GM19463 (cell line): ENCODE results near the gene DDTL.

Experiments
- ATAC-seq: cut with Tn5 transposase; IDR thresholded peaks from one replicate; pipeline ENCODE4 v1.9.1; 2021; ENCODE audit warnings: mild to moderate bottlenecking, moderate library complexity; ENCODE audit not compliant: unreplicated experiment

Gene DDTL

DNA sequence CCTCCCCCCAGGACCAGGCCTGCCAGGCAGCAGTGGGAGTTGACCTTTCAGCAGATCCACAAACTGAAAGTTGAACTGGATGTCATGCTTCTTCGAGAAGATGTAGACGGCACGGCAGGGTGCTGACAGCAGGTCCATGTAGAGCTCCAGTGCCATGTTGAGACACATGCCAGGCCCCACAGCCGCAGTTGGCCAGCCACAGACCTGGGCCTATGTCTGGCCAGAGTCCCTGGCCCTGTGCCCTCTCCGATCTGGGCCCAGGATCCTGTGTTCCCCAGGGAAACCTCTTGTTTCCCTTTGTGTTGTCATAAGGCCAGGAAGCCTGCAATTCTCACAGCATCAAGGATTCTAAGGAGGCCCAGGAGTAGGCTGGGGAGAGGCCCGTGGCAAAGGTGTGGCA, 38.5 kb downstream of the DDTL start, which contains the start of gene GSTT4:
Gene GSTT4 (minus strand): TSS at position 253 of the 400 bp plus-strand sequence. CDS start 97 bp downstream, at position 156.
- no peak for ATAC-seq

DNA sequence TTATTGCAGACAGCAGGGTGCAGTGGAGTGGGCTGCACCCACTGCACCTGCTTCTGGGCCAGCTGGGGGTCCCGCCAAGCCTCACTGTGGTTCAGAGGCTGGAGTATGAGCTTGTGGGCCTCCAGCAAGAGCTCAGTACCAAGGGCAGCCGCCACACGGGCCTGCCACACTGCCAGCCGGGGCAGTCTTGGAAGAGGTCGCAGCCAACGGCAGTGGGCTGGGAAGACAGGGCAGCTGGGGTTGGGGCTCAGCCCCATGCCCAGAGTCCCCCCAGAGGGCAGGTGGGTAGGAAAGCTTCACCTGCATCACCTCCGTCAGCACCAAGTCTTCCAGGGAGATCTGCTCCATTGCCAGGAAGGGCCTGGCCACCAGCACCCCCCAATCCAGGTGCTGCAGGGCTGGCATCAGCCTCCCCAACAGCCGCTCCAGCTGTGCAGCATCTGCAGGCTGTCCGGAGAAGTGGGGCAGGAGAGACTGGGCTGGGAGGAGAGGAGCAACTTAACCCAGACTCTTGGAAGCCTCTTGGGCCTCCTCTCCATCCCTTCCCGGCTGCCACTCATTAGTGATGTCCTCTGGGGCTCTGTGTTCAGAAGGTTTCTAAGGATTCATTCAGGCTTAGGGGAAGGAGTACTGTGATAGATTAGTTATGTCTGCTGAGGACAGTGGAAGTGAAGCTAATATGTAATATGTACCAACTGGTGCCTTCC, 39.7 kb downstream of the DDTL start:
- no peak for ATAC-seq

DNA sequence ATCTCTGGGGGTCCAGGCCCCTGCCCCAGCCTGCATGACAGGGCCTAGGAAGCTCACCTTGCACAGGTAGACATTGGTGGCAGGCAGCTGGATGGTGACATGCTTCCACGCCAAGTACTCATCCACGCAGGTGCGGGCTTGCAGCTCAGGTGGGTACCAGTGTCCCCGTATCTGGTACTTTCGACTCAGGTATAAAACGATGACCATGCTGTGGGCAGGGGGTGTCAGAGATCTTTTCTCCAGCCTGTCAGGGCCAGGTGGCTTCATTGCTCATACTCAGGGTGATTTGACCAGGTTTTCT, 40.2 kb downstream of the DDTL start:
- no peak for ATAC-seq

DNA sequence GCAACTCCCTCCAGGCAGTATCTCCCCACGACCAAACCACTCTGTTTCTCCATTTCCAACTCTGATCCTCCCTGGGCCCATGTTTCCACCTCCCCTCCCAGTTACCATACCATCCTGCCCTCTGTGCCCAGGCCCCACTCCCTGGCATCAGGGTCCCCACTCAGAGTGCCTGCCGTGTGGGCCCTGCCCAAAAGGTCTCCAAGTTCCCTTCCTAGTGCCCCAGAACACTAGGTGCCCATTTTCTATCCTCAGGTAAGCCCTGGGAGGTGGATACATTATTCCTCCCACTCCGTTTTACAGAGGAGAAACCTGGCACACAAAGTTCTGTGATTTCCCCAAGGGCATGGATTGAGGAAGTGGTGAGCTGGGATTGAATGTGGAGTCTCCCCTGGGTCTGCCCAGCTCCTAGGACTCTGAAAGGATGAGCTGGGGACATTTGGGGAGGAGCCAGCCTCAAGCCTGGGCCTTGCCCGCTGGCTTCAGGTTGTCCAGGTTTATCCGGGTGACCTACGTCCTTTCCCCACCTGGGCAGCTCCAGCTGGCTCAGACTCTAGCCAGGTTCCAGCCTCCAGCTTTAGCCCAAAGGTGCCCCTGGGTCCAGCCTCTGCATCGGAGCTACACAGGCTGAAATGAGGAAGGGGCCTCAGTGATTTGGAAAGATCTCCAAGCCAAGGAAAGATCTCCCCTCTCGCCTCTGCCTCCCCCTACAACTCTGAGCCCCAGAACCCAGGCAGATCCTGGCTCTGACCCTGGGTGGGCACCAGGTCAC, 40.7 kb downstream of the DDTL start:
- ATAC-seq = no peak

DNA sequence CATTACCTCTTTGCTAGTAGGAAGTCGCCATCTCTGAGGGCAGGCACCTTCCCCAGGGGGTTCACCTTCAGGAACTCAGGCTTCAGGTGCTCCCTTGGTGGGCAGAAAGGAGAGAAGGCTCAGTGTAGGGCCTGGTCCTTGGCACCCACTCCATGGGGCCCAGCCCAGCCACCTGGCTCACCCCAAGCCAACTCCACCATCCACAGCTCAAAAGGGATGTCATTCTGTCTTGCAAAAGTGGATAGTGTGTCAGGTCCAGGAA, 41.3 kb downstream of the DDTL start:
- ATAC-seq = no peak

DNA sequence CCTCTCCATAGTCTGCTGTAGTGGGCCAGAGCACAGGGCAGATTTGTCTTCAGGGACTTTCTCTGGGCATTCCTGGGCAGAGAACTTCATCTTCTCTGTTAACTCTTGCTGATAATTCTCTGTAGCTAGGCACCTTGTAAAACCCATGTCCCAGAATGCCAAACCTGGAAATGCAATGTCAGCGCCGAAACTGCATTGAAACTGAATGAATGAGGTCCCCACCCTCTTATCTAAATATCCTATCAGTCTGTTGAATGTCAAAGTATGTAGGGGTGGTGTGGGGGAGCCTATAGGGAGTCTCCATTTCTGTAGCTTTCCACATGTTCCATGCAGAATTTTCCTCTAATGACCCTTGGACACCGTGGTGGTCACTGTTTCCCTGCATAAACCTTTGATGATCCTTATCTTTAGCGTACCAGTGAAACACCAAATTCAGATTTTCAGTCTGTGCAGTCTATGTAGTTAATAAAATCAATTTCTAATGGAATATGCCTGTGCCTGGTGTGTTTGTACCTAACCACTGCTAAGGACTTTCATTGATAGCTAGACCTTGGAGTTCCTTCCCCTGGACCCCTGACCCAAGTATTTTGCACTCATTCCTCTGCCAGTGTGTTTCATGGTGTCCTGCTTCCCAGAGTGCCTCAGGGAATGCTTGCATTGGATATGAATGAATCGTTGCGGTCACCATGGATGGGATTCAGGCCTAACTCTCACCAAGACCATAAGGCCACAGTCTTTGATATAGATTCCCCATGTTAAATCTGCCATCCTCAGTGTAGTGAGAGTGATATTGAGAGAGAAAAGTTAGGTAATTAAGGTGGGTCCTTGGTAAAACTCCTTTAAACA, 41.9 kb downstream of the DDTL start:
- ATAC-seq = no peak

DNA sequence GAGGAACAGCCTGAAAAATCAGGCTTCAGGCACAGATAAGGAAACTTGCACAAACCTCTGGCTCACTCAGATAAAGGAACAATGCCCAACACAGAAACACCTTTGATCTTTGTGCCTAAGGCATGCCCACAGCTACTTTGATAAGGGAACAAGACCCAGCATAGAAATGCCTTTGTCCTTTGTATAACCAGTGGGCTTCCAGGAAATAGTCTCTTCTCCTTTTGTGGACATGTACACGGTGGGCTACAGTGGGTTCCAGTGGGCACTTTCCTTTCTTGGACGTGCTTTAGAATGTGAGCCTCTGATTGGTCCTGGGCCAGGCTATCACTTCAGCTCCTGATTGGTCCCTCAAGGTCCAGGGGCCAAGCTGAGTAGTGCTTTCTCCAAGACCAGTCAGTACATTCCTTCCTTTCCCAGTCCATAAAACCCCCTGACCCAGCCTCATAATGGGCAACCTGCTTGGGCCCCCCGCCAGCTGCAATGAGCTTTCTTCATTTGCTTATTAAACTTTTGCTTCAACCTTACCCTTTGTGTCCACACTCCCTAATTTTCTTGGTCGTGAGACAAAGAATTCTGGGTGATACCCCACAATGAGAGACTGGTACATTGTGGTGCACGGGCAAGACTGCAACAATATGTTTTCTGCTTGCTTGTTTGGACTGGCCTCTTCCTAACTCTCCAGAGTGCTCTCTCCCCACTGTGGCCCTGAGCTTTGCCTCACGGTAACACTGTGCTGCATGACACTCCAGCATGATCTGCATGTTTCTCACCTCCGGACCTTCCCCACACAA, 42.7 kb downstream of the DDTL start:
- ATAC-seq = no peak

DNA sequence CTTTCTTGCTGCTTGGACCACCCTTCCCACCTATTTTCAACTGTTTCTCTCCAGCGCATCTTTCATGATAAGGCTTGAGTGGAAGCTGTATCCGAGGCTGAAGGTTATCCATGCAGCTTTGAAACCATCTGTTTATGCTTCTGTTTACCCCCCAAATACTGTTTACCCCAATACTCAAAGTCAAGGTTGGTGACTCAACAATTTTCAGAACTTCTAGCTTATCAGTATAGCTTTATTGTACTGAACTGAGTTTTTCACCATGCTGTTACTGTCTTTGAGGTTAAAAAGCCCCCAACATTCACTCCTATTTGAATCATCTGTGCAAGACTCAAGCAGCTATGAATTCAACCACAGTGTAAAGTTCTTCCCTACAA, 43.3 kb downstream of the DDTL start:
- ATAC-seq = no peak

DNA sequence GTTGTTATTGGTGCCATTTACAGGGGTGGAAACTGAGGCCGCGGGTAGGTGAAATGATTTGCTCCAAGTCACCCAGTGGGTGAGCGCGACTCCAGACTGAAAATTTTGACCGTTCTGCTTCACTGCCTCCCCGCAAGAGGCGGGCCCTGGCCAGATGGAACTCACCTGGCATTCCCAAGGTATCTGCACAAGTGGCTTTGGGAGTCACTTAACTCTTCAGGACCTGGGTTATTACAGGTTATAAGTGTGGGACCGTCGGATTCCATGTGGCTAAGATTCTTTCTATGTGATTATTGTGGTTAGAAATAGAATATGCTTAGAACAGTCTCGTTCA, 45.0 kb downstream of the DDTL start:
- ATAC-seq = no peak

DNA sequence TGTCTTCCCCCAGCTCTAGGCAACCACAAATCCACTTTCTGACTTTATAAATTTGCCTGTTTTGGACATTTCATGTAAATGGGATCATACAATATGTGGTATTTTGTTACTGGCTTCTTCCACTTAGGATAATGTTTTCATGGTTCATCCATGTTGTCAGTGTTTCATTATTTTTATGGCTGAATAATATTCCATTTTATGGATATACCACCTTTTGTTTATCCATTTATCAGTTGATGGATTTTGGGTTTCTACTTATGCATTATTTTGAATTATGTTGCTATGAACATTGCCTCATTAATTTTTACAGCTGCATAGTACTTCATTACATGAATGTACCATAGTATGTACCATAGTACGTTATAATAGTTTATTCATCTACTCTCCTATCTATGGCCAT, 49.5 kb downstream of the DDTL start:
- ATAC-seq = no peak

DNA sequence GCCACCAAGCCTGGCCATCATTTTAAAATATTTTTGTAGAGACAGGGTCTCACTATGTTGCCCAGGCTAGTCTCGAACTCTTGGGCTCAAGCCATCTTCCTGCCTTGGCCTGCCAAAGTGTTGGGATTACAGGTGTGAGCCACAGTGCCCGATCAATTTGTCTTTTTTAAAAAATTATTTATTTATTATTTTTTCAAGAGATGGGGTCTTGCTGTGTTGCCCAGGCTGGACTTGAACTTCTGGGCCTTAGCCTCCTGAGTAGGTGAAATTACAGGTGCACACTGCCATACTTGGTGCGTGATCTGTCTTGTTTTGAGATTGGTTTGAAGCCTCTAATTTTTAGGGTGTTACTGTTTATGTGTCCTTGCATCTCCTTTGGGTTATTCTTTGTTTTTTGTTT, 54.6 kb downstream of the DDTL start:
- no peak for ATAC-seq
